ENCODE data around the gene RPS17.
"Not testable (repeated sequence)": the region's sequence is repeated elsewhere in the genome, so short reads cannot be mapped to it uniquely, and the experiment has no call there.

Gene RPS17

GRCh38 chr15:82545478-82545877 lies 5.2 kb upstream of the RPS17 start:
- no peak for DNase-seq

- DNase-seq = no peak
Observed at GRCh38 chr15:82545002-82545401, 4.7 kb upstream of the RPS17 start.

DNA sequence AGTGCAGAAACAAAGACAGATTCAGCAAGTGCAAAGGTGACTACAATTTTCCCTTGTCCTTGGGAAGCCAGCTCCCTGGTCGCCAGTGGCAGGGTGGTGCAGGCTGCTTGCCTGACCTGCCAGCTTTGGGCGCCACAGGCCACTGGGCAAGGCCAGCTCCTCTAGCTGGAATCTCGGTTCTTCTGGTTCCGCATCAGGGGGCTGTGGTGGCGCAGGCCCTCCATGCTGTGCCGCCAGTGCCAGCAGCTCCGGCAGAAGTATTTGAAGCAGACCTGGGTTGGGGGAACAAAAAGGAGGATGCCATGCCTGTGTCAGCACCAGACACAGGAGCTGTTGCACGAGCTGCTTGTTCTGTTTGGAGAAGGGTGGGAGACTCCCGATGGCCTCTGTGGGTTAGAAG lies 4.2 kb upstream of the RPS17 start:
- no peak for DNase-seq

DNA sequence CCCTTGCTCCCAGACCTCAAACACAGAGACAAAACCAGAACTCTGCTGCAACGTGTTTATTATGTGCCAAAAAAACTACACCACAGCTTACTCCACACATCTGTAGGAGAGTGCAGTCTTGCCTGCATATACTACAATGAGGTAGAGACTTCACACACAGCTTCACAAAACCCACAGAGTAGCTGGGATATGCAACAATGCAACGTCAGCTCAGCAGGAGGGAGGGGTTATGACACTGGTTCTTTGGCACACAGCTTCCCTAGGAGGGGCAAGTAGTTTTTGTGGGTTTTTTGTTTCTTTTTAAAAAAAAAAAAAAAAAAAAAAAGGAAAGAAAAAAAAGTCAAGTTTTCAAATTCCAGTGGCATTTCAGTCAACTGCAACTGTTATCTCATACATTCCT lies 2.9 kb upstream of the RPS17 start:
- DNase-seq = no peak

DNA sequence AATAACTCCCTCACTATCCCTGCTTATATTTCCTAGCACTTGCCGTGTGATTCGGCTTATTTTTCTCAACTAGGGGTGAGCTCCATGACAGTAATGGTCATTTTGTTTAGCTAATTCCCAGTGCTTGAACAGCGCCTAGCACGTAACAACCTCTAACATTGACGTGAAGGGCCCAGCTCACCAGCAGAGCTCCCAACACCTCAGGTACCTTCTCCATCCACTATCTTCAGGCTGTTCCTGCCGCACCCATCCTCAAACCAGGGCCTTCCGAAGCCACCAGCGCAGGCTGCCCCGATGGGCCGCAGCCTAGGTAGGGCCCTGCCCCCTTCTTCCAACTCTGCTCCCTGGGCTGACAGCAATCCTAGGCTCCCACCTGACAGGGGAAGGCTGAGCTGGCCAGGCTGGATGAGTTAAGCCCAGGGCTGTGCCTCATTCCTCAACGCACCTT lies 751 bp upstream of the RPS17 start:
- no peak for DNase-seq

DNA sequence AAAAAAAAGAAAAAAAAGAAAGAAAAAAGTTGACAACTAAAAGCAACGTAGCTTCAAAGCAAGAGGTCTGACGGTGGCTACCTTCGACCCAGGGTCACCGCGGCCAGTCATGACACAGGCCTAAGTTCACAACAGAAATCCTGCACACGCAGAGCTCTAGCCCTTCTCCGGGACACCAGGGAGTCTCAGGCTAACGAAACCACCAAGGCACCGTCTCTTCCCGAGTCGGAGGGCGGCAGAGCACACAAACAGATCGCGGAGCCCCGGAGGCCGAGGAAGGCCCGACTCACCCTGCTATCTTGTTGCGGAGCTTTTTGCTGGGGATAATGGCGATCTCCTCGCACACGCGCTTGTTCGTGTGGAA lies 584 bp downstream of the RPS17 start:
- DNase-seq = peak in 1 of 2 experiments; percentile 21

DNA sequence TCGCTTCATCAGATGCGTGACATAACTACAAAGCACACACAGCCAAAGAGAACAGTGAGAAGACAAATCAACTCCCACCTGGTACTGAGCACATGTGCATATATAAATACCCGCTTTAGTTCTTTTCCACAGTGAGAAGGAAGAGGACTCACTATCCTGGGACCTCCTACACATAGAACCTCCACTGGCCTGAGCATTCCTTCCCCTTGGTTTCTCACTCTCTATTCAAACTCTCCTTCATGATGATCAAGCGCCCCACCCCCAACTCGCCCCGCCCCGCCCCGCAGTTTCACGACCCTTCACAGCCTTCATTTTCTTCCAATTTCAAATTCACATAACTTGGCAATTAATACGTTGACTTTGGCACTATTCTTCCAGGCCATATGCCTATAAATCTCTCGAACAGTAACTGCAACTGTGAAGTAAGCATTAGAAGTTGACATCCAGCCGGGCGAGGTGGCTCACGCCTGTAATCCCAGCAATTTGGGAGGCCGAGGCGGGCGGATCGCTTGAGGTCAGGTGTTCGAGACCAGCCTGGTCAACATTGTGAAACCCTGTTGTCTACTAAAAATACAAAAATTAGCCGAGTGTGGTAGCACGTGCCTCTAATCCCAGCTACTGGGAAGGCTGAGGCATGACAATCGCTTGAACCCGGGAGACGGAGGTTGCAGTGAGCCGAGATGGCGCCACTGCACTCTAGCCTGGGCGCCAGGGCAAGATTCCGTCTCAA lies 1.1 kb downstream of the RPS17 start:
- DNase-seq = no peak

DNA sequence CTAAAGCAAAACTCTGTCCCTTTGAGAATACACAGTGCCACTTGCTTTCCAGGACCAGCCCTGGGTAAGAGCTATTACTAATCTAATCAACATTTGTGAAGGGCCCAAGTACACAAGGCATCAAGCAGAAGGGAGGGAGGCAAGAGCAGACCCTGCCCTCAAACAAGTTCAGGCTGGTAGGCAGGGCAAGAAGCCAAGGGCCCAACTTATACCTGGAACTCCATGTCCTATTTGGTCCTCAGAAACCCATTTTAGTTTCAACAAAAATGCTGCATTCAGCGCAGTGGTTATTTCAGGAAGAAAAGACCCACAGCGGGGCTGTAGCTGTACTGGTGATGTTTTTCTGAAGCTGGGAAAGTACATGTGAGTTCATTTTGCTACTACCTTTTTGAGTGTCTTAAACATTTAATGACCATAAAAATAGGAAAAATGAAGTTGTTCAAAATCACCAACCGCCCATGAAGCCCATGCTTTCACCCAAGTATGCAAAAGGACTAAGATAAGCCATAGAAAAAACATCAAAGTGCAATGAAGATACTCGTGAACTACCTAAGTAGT lies 2.8 kb downstream of the RPS17 start:
- DNase-seq = no peak

DNA sequence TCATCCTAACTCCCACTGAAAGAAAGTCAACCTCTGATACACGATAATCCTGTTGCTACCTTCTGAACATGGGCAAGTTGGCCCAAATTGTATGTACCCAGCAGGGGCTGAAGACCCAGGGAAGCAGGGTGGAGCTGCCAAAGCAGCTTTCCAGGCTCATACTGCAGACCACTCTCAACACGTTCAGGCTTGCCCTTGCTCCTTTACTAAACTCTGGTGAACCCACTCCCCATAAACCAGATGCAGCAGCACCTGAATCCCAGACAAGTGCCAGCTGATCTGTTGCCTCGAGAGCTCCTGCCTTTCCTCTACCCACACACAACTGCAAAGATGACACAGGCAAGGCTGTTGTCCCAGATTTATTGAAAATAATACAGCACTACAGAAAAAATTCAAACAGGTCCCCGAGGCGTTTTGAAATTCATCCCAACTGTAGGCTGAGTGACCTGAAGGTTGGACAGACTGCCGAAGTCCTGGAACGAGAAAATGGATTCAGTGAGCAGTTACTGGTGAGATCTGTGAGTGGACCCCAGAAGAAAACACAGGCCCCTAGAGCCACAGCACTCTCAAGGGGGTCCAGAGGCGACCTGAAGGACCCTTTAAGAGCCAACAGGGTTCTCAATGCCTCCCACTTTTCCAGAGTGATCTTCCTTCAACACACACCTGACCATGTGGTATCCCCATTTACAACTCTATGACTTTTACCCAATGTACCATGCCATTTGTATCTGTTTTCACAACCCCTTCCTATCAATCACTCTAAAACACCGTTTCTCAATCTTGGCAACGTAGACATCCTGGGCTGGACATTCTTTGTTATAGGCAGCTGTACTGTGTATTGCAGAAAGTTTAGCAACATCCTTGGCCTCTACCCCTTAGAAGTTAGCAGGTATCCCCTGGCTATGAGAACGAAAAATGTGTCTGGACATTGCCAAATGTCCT lies 3.6 kb downstream of the RPS17 start:
- DNase-seq = no peak

GRCh38 chr15:82535566-82536408 lies 4.5 kb downstream of the RPS17 start:
- DNase-seq = no peak

GRCh38 chr15:82535151-82535550 lies 5.1 kb downstream of the RPS17 start:
- not testable (repeated sequence) for DNase-seq

DNA sequence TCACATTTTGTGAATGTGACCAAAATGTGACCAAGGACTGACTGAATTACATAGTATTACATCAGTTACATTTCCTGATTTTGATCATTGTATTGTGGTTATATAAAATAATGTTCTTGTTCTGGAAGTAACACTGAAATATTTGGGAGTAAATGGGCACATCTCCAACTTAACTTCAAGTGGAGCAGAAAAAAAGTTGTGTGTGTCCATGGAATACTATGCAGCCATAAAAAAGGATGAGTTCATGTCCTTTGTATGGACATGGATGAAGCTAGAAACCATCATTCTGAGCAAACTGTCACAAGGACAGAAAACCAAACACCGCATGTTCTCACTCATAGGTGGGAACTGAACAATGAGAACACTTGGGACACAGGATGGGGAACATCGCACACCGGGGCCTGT lies 5.8 kb downstream of the RPS17 start:
- DNase-seq = not testable (repeated sequence)

GRCh38 chr15:82533801-82534200 lies 6.5 kb downstream of the RPS17 start:
- no peak for DNase-seq

- no peak for DNase-seq
Observed at GRCh38 chr15:82532991-82533481, 7.2 kb downstream of the RPS17 start.

DNA sequence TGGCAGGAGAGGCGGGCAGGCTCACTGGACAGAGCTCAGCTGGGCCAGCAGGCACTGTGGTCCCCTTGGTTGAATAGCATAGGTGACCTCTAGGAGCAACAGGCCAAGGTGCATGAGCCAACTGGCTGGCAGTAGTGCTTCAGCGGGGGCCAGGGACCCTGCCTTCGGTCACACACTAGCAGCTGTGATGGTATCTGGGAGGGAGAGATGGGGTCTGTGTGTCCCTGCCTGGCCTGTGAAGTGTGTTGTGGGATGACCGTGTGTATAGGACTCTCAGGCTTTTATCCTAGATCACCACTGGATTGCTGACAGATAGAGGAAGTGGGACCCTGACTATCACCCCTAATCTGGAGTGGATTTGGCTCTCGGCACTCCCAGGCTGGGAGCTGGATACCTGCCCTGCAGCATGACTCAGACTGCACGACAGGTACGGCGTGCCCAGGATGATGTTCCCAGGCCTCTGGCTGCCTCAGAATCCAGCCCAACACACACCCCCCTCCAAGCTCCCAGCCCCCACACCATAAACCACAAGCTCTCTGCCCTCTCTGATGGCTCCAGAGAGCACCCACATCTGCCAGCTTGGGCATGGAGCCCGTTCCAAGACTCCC lies 7.8 kb downstream of the RPS17 start:
- DNase-seq = no peak

- DNase-seq = no peak
Observed at GRCh38 chr15:82531496-82532382, 8.5 kb downstream of the RPS17 start.

- peak; percentile 65 to 68 for DNase-seq
Observed at GRCh38 chr15:82530606-82531379, 9.5 kb downstream of the RPS17 start.

DNA sequence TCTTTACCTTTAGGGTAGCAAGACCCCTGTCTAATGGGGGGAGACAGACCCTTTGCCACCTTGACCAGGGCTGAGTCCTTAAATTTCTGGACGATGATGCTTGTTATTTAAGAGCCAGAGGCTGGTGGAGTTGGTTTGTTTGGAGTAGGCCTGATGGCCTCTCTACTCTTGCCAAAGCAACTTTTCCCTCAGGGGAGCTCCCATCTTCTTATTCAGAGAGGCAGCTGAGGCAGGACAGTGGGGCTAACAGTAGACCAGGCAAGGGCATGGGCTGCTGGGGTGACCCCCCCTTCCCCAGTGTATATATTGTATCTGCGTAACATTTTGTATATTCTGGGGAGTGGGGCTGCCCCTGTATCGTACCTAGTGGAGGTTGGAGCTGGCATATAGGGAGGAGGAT lies 10.3 kb downstream of the RPS17 start:
- DNase-seq = no peak

DNA sequence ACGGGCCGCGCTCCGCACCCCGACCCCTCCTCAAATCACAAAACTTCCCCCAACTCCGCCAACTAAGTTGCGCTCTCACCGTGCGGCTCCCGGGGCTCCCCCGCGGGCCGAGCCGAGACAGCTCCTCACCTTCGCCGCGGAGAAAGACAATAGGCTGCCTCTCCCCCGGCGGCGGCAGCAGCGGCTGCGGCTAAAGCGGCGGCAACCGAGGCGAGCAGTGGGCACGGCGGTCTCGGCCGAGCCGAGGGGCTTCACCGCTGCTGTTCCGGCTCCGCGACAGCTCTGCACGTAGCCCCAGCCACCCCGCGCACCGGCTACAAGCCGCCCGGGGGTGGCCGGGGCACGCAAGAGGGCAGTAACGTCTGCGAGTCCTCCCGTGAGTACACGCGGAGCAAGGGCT lies 26.7 kb downstream of the RPS17 start:
- DNase-seq = not testable (repeated sequence)

DNA sequence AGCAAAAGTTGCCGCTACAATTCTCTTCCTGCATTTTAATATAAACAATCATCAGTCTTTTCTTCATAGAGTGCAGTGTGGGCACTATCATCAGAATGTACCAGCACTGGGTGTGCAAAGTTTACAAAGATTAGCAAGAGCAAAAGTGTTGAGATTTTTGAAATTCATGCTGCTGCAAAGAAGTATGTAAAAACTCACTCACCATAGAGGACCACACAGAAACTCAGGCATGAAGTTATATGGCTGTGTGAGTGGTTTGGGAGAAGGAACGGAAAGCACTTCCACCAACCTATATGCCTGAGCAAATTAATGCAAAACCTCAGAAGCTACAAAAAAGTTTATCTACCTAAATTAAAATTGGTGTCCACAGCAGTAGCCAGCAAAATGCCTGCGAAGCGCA lies 32.6 kb downstream of the RPS17 start:
- DNase-seq = not testable (repeated sequence)

Measured in activated CD4-positive, alpha-beta T cell treated with anti-CD3 and anti-CD28 coated beads, Interleukin-2, amount 50 U/mL, for 4 hours (primary cell).